Raji (cell line): ENCODE measurements around the gene SNX5.

ENCODE experiments used
- POLR2A ChIP-seq: IDR thresholded peaks from 2 replicates; pipeline ENCODE4 v1.6.1; 2011; ENCODE audit warnings: low read depth, low read length, control low read depth; ENCODE audit not compliant: insufficient read depth

Gene SNX5

DNA sequence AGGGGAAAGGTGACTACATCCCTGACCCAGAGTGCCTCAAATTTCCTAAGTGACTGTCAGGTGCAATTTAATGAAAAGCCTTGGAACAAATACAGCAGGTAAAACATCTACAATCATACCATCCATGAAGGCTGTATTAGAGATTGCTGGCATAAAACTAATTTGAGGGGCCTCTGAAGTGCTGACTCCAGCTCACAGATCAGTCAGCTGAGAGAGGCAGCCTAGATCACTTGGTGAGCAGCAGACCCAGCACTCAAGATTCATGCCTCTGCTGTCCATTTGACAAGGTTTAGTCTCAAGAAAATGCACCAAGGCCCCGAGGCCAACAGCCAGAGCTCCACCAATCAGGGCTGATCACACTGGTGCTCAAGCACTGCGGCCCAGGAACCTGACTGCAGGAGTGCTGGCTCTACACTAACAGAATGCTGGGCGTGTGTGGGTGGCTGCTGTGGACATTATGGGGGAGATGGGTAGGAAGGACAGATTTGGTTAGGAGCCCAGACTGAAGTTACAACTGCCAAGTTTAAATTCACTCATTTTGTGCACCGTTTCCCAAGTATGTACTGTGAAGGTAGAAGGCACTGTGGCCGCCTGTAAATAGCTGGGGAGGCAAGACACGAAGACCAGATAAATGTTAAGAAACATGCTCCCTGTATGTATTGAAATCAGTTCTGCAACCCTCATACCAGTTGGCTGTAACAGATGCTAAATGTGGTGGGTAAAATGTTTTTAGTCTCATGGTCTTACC is 28.2 kb downstream of the SNX5 start:
- no peak for TF ChIP-seq POLR2A

DNA sequence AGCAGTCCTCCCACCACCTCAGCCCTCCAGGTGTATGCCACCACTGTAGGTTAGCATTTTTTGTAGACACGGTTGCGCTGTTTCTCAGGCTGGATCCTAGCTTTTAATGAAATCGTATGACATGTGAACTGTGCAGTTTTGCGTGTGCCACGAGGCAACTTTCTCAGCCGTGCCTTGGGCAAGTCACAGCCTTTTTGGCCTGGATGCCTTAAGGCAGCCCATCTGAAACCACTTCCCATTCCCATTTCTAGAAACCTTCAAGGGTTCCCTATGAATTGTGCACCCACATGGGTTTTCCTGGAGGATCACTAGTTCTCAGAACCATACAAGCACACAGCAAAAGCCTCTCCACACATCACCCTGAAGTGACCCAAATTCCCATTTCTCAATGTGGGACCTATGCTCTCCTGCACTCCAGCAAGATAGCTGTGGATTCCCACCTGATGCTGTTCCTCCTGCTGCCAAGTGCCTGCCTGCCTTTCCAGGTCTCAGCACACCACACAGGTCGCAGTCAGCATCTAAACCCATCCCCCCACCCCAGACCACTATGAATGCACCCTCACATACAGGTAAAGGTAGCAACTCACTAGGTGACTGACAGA is 28.9 kb downstream of the SNX5 start:
- TF ChIP-seq POLR2A, result no peak

DNA sequence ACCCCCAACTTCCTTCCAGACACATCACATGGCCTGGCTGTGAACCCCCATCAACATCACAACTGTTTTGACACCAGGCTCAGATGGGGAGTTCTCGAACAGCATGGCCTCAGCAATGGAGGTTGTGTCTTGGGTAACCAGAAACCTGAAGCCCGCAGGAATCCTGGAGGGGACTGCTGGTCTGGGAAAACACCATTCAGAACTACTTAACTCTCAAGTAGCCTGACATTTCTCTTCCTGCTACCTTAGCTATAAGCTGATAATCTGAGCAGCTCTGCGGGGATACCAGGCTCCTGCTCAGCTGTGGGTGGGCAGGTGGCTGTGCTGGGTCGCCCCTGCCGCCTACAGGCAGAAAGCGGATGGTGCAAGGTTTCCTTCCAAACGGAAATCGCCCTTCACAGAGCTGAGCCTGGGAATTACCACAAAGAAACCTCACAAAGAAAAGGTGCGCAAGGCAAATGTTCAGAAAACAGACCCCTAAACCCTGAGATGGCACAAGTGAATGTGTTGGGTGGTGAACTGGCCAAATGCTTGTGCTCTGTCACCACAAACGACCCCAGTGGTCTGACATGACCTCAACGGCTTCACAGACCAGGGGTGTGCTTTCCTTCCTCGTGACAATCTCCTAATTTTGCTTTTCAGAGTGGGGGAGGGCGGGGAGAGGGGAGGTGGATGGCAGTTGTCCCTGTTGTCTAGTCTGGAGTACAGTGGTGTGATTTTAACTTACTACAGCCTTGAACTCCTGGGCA is 29.5 kb downstream of the SNX5 start:
- TF ChIP-seq POLR2A, result no peak

DNA sequence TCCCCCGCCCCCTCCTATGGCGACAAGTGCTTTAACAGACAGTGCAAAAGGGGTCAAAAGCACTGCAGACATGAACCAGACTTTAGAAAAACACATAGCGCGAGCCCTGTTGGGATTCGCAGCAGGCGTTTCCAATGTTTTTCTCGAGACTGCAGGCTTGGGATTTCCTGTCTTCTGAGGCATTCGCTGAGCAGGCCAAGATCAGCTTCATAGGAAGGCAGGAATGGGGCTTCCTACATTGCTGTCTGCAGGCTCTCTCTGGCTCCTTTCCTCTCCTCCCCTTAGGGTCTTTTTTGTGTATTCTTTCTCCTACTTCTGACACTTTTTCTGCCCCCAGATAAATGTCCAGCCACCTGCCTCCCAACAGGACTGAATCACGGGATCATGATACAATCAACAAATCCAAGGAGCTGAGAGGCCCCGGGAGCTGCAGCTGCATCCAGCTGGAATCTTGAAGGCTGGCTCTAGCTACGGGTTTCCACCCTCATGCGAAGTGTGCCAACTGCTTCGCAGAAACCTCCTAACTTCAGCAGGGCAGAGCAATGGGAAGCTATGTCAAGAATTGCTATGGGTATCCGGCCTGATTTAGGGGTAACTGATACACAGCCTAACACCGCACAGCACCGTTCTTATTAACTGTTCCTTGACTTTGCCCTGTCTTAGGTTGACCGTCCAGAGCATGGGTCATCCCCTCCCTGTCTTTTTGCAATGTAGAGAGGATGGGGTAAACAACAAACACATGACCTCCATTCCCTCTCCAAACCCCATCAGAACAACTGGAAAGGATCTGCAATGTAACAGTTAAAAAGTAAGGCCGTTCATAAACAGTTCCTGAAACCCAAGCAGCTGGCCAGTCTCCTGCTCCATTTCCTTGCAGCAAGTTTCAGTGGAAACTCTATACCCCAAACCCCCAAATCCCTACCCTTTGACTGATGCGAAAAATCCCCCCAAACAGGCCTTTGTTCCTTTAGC is 31.5 kb downstream of the SNX5 start:
- TF ChIP-seq POLR2A, result no peak

DNA sequence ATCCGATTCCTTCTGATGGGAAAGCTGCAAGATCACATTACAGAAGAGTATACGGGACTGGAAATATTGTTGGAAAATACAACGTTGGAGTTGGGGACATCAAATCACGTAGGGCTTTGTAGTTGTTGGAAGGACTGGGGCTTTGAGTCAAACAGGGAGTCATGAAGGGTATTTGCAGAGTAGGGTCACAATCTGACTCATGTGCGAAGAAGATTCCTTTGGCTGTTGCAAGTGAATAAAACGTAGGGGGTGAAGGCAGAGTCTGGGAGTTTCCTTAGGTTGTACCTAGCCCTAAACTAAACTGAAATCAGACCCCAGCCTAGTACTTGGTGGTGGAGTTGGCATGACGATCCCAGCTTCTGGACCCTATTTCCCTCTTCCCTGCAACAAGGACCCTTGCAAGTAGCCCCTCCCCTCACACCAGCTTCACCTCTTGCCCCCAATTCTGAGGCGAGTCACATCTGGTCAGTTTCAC is 32.3 kb downstream of the SNX5 start:
- TF ChIP-seq POLR2A, result no peak

DNA sequence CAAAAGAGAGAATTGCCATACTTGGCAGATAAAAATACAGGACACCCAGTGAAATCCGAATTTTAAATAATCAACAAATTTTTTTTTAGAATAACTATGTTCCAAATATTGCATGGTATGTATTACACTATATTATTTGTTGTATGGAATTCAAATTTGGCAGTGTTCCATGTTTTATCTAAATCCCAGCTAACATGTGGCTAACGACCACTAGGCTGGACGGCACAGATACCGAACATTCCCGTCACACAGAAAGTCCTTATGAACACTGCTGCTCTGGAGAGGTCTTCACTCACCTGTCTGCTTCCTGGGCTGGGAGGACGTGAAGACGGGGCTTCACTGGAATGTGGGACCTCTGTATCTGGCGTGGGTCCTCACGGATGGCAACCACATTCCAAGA is 32.8 kb downstream of the SNX5 start:
- no peak for TF ChIP-seq POLR2A

DNA sequence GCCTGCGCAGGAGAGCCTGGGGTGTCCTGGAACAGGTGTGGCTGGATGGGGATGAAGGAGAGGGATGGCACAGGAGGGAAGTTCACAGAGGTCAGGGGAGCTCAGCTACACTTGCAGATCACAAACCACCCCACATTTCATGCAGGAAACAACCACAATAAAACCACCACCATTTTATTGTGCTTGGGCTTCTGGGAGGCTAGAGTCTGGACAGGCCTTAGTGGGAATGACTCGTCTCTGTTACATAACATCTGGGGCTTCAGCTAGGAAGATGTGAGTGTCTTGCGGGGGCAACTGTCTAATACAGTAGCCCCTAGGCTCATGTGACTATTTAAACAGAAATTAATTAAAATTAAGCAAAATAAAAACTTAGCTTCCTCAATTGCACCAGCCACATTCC is 33.4 kb downstream of the SNX5 start:
- TF ChIP-seq POLR2A, result no peak

DNA sequence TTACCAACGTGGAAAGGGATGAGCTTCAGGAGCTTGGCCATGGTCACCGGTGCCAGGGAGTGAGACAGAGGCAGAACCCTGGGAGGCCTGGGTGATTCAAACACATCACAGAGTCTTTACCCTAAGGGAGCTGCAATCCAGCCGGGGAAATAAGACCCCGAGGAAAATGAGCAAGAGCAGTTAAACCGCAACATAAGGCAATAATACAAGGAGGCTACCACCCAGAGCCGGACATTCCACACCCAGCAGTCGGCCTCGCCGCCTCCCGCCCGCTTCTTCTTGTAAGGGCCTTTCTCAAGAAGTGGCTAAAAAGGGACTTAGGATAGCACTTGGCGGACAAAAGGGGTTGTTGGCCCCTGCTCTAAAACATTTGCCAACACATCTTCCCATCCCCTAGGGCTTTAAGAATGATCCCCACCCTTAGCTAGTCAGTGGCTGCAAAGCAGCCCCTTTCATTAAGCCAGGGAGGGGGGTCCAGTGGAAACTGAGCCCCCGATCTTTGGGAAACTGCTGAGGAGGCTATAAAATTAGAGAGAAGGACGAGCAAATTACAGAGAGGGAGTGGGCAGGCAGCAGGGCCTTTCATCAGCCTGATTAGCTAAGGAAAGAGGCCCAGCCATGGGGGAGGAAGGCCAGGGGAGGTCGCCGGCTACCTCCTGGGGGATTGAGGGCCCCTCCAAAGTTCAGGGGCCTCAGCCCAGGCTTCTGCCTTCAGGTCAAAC is 34.3 kb downstream of the SNX5 start:
- no peak for TF ChIP-seq POLR2A

DNA sequence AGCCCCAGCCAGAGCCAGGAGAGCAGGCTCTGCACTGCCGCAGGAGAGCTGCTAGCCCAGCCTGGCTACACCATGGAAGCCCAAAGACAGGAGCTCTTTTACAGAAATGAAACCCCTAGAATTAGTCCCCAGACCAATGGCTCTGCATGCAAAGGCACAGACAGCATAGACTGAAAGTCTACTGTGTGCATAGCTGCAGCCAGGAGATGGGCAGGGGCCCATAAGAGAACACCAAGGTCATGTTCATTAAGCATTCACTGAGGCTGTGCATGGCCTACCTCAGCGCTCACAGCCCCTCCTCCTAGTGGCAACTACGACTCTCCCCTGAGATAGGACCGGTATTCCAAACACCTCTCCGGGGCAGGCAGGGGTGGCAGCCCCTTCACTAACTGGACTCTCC is 34.9 kb downstream of the SNX5 start:
- TF ChIP-seq POLR2A, result no peak

DNA sequence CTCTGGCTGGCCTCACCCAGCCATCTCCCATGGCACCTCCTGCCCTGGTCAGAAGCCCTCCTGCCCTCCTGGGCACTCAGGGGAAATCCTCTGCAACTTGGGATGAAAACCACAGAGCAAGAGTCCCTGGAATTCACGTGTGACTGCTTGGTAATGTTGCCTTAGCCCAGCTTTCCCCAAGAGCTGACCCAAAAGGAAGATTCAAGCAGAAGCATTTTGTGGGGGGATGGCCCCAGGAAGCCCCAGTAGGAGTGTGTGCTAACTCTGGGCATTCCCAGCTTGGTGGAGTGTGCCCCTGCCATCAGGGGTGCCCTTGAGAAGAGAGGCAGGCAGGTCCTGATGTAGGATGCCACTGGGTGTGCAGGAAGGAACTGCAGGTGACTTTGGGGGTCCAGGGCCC is 35.5 kb downstream of the SNX5 start:
- no peak for TF ChIP-seq POLR2A

DNA sequence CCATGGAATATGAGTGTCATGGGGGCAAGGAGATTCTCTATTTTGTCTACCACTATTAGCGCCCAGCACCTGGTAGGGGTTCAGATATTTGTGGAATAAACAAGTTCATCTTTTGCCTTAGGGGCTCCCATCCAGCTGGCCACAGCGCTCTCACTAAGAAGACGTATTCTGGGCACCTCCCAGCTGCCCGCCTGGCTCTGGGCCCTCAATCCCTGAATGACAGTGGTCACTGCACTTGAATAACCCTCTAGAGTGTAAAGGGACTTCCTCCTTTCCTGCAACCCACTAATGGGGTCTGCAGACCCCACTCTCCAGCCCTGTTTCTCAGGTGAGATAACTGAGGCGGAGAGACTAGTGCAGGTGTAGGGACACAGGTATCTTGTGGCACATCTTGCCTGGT is 36.2 kb downstream of the SNX5 start:
- no peak for TF ChIP-seq POLR2A

DNA sequence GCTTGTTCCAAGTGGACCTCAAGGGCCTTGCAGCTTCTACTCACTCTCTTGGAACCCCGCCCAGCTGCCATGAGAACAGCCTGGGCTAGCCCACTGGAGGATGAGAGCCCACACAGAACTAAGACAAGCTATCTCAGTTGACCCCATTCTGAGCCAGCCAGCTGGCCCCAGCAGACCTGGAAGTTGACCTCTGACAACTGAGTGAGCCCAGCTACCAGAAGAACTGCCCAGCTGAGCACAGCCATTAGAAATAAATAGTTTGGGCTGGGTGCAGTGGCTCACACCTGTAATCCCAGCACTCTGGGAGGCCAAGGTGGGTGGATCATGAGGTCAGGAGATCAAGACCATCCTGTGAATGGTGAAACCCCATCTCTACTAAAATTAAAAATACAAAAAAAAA is 37.1 kb downstream of the SNX5 start:
- TF ChIP-seq POLR2A, result no peak

DNA sequence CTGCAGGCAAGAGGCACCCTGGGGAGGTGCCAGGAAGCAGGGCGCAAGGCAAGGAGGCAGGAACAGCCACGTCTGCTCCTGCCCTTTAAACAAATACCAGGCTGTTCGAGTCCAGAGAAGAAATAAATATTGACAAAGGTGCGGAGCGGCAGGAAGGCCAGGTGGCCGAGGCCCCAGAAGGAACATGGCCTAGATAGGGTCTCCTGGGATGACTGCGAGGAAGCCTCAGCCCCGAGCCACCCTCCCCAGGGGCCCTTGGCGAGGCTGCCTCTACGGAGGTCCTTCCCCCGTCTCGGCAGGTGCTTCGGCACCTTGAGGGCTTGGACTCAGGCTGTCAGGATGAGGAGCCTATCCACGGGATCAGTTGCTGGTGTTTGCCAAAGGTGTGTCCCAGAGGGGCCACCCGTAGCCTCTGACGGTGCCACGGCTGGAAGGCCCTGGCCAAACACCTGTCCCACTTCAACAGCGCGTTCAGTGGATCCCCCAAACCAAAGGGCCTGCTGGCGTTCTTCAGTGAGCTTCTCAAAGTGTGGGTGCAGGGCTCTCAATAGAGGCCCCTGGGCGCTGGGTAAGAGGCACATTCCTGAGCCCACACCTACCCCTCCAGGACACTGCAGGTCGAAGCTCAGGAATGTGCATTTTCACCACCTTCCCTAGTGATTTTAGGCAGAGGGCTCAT is 39.8 kb downstream of the SNX5 start:
- no peak for TF ChIP-seq POLR2A

DNA sequence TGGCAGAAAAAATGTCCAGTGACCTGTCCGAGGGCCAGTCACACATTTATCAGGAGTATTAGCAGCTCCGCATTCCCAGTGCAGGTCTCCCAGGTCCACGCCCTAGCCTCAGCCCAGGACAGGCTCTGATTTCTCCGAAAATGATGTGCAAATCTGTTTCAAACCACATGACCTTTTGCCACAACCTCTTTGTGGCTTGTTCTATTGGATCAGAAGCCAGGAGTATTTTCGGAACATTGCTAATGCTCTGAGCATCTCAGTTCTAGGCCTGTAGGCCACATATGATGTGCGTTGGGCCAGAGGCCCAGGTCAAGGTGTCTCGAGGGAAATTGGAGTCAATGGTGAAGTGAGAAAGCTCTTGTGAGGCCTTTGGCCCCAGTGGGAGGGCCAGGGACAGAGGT is 40.4 kb downstream of the SNX5 start:
- no peak for TF ChIP-seq POLR2A

DNA sequence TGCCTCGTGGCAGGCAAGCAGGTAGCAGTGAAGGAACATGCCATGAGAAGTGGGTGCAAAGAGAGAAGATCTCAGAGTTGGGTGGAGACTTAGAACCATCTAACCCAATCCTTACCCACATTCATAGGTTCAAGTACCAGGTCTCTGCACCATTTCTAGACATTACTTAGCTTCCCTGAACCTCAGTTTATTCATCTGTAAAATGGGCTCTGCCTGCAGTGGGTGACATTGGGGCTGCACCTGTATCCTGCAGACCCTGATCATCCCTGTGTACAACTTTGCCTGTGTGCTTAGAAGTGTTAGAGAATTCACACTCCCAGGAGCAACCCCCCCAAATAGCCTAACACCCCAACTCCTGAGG is 42.7 kb downstream of the SNX5 start:
- no peak for TF ChIP-seq POLR2A
